HEK293 (cell line): ENCODE measurements around the gene CDH10.

Experiments used
- CTCF ChIA-PET: fragments of 350-600 bp; formaldehyde crosslinking; extraction: SDS; loops from one replicate; lab custom pipeline; 2021; ENCODE audit warnings: antibody characterized with exemption; lab: Yijun Ruan, JAX
- POLR2A ChIA-PET: fragments of 300-600 bp; formaldehyde crosslinking; extraction: SDS; loops from one replicate; lab custom pipeline; 2020; ENCODE audit warnings: antibody characterized with exemption, inconsistent platforms; lab: Yijun Ruan, JAX
- H3K27ac ChIP-seq: fragments of 200-500 bp; sonication (Bioruptor generic); 2 replicates; pipeline ENCODE4 v1.5.1; 2014; ENCODE audit warnings: low read depth, low read length, control low read depth, inconsistent platforms; ENCODE audit errors: extremely low read depth
- H3K36me3 ChIP-seq, 2 experiments: fragments of 200-500 bp in 1 of 2; sonication (Bioruptor generic) in 1 of 2; 1 replicate in 1 of 2; 2 replicates in 1 of 2; pipeline ENCODE4 v1.5.1; 2014 to 2017; ENCODE audit warnings: inconsistent platforms in 2 of 2, low read length in 2 of 2; ENCODE audit not compliant: control insufficient read depth in 2 of 2, insufficient read depth in 1 of 2
- H3K4me1 ChIP-seq: fragments of 200-500 bp; sonication (Bioruptor generic); 2 replicates; pipeline ENCODE4 v1.5.1; 2014; ENCODE audit warnings: mild to moderate bottlenecking, low read length, inconsistent platforms; ENCODE audit not compliant: control insufficient read depth, insufficient read depth
- H3K4me3 ChIP-seq: 2 replicates; pipeline ENCODE4 v1.5.1; 2011; ENCODE audit warnings: low read depth, mild to moderate bottlenecking, control low read depth, low read length, moderate library complexity
- H3K9me3 ChIP-seq: fragments of 200-500 bp; sonication (Bioruptor generic); 2 replicates; pipeline ENCODE4 v1.5.1; 2014; ENCODE audit warnings: low read depth, low read length, inconsistent platforms; ENCODE audit not compliant: control insufficient read depth, insufficient read depth
- ELK4 ChIP-seq: IDR thresholded peaks from 2 replicates; pipeline ENCODE4 v1.6.1; 2011; ENCODE audit warnings: mild to moderate bottlenecking, low read depth, low read length, borderline replicate concordance
- GLIS1 ChIP-seq: fragments of 450-650 bp; formaldehyde crosslinking; IDR thresholded peaks from 2 replicates; pipeline ENCODE4 v1.5.1; 2016; ENCODE audit warnings: missing biosample characterization, missing genetic modification characterization
- OSR2 ChIP-seq: fragments of 450-650 bp; formaldehyde crosslinking; IDR thresholded peaks from 2 replicates; pipeline ENCODE4 v1.5.1; 2016; ENCODE audit warnings: missing biosample characterization, missing genetic modification characterization
- SALL2 ChIP-seq: fragments of 450-650 bp; formaldehyde crosslinking; IDR thresholded peaks from 2 replicates; pipeline ENCODE4 v1.5.0; 2017; ENCODE audit warnings: missing biosample characterization, mild to moderate bottlenecking, missing genetic modification characterization, borderline replicate concordance
- ZNF114 ChIP-seq: fragments of 450-650 bp; formaldehyde crosslinking; IDR thresholded peaks from 2 replicates; pipeline ENCODE4 v1.5.0; 2017; ENCODE audit warnings: missing biosample characterization, missing genetic modification characterization
- ZNF391 ChIP-seq: fragments of 450-650 bp; formaldehyde crosslinking; IDR thresholded peaks from 2 replicates; pipeline ENCODE4 v1.5.1; 2016; ENCODE audit warnings: low read depth, missing biosample characterization, missing genetic modification characterization, borderline replicate concordance
- ZNF433 ChIP-seq: fragments of 450-650 bp; formaldehyde crosslinking; IDR thresholded peaks from 2 replicates; pipeline ENCODE4 v1.5.1; 2016; ENCODE audit warnings: missing biosample characterization, missing genetic modification characterization, low read depth
- ZNF530 ChIP-seq: fragments of 450-650 bp; formaldehyde crosslinking; IDR thresholded peaks from 2 replicates; pipeline ENCODE4 v1.5.1; 2016; ENCODE audit warnings: low read depth, missing biosample characterization, missing genetic modification characterization
- ZNF549 ChIP-seq: fragments of 450-650 bp; IDR thresholded peaks from 2 replicates; pipeline ENCODE4 v1.5.1; 2018; ENCODE audit warnings: missing biosample characterization, missing genetic modification characterization, mild to moderate bottlenecking, inconsistent platforms, moderate library complexity
- ZNF610 ChIP-seq: fragments of 450-650 bp; formaldehyde crosslinking; IDR thresholded peaks from 2 replicates; pipeline ENCODE4 v1.5.1; 2016; ENCODE audit warnings: missing biosample characterization, missing genetic modification characterization, borderline replicate concordance
- ZNF623 ChIP-seq: fragments of 450-650 bp; formaldehyde crosslinking; IDR thresholded peaks from 2 replicates; pipeline ENCODE4 v1.5.1; 2016; ENCODE audit warnings: missing biosample characterization, missing genetic modification characterization
- ZNF624 ChIP-seq: fragments of 450-650 bp; formaldehyde crosslinking; IDR thresholded peaks from 2 replicates; pipeline ENCODE4 v1.5.1; 2017; ENCODE audit warnings: missing biosample characterization, missing genetic modification characterization
- ZNF768 ChIP-seq: fragments of 450-650 bp; formaldehyde crosslinking; IDR thresholded peaks from 2 replicates; pipeline ENCODE4 v1.5.1; 2018; ENCODE audit warnings: missing biosample characterization, mild to moderate bottlenecking, missing genetic modification characterization
- ZSCAN18 ChIP-seq: fragments of 450-650 bp; formaldehyde crosslinking; IDR thresholded peaks from 2 replicates; pipeline ENCODE4 v1.5.1; 2016; ENCODE audit warnings: missing biosample characterization, missing genetic modification characterization
- ZSCAN4 ChIP-seq: fragments of 450-650 bp; formaldehyde crosslinking; IDR thresholded peaks from 2 replicates; pipeline ENCODE4 v1.5.1; 2017; ENCODE audit warnings: missing biosample characterization, missing genetic modification characterization
- TF ChIP-seq, protein P1 (sequence below): fragments of 450-650 bp; formaldehyde crosslinking; IDR thresholded peaks from 2 replicates; pipeline ENCODE4 v1.5.1; 2016; ENCODE audit warnings: missing biosample characterization, missing genetic modification characterization
- TF ChIP-seq, protein P2 (sequence below): fragments of 450-650 bp; formaldehyde crosslinking; IDR thresholded peaks from 2 replicates; pipeline ENCODE4 v1.5.1; 2016; ENCODE audit warnings: missing biosample characterization, missing genetic modification characterization

Gene CDH10

GRCh38 chr5:24623624-24624023 lies 21.2 kb downstream of the CDH10 start:
- ChIA-PET POLR2A (no interaction called here), CTCF (interaction anchor here (0.6 to 0.7 kb wide), 3 partner anchors 385 to 1875 kb away, joined by 3 read pairs; no protein-coding TSS in a partner anchor)
- H3K36me3 ChIP-seq = no peaks in the 10 kb centered on the region

DNA sequence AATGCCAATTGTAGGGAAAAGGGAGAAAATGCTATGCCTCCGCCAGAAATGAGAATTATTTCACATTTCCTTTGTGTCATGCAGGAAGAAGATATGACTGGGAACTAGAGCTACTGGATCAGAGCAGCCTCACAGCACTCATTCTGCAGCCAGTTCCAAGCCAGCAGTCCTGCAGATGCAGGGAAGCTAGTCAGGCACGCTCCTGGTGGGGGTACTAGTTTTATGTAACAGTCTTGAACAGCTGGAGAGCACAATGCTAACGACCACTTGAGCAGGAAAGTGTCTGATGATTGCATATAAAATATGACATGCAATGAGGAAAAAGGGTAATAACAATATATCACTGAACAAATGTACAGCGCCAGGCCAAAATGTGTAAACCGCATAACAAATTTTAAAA lies 21.7 kb downstream of the CDH10 start:
- ChIA-PET CTCF (interaction anchor here (0.6 kb wide), 1 partner anchor 386 kb away, joined by 3 read pairs; no protein-coding TSS in a partner anchor), POLR2A (no interaction called here)
- no peak for TF ChIP-seq SALL2 (tag by site-specific recombination)
- TF ChIP-seq ZNF433 (tag by site-specific recombination) = no peak
- no peak for TF ChIP-seq ZNF114 (tag by site-specific recombination)
- TF ChIP-seq ZSCAN4 = no peak
- TF ChIP-seq ZSCAN18 (tag by site-specific recombination) = no peak
- TF ChIP-seq ZNF391 (tag by site-specific recombination) = no peak
- TF ChIP-seq ZNF610 (tag by site-specific recombination) = no peak
- TF ChIP-seq ZNF623 (tag by site-specific recombination) = no peak
- no peak for TF ChIP-seq OSR2 (tag by site-specific recombination)
- no peak for TF ChIP-seq ZNF768 (tag by site-specific recombination)
- no peak for TF ChIP-seq ELK4
- Histone ChIP-seq H3K27ac (no peak overlapping the region), H3K9me3 (no peaks in the 10 kb centered on the region), H3K4me3 (no peak overlapping the region), H3K4me1 (no peaks in the 10 kb centered on the region), H3K36me3 (no peaks in the 10 kb centered on the region)

More at GRCh38 chr5:24623624-24624023, 21.2 kb downstream of the CDH10 start:
- TF ChIP-seq ZNF624 (tag by site-specific recombination) (no peak), GLIS1 (tag by site-specific recombination) (no peak), ZNF549 (tag by site-specific recombination) (no peak), ZNF530 (no peak)
- TF ChIP-seq, protein P1, sequence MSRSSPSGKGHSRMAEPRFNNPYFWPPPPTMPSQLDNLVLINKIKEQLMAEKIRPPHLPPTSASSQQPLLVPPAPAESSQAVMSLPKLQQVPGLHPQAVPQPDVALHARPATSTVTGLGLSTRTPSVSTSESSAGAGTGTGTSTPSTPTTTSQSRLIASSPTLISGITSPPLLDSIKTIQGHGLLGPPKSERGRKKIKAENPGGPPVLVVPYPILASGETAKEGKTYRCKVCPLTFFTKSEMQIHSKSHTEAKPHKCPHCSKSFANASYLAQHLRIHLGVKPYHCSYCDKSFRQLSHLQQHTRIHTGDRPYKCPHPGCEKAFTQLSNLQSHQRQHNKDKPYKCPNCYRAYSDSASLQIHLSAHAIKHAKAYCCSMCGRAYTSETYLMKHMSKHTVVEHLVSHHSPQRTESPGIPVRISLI (tag by site-specific recombination) = no peak
- TF ChIP-seq, protein P2, sequence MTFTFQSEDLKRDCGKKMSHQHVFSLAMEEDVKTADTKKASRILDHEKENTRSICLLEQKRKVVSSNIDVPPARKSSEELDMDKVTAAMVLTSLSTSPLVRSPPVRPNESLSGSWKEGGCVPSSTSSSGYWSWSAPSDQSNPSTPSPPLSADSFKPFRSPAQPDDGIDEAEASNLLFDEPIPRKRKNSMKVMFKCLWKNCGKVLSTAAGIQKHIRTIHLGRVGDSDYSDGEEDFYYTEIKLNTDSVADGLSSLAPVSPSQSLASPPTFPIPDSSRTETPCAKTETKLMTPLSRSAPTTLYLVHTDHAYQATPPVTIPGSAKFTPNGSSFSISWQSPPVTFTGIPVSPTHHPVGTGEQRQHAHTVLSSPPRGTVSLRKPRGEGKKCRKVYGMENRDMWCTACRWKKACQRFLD (tag by site-specific recombination) = no peak
- Histone ChIP-seq H3K4me3 (no peak overlapping the region), H3K4me1 (no peaks in the 10 kb centered on the region), H3K27ac (no peak overlapping the region), H3K9me3 (no peaks in the 10 kb centered on the region)
